Breast epithelium (tissue), 4 donors: ENCODE data around the gene CCT8. TPM values are rescaled to one million over a fixed set of nuclear protein-coding genes. Genes with fewer than 3 reads are reported as not detected.
"Not testable (repeated sequence)": the region's sequence is repeated elsewhere in the genome, so short reads cannot be mapped to it uniquely, and the experiment has no call there.

Source experiments
- DNase-seq, 2 donors: peaks; one replicate each; pipeline ENCODE4 v3.0.0-alpha.2; 2019; ENCODE audit warnings: low spot score in 2 of 2
- H3K27ac ChIP-seq, 2 donors: fragments of 200-600 bp; sonication (generic) in 1 of 2; one replicate each; pipeline ENCODE4 v1.5.1; 2016 to 2019; ENCODE audit warnings: mild to moderate bottlenecking in 1 of 2
- H3K27me3 ChIP-seq, 2 donors: fragments of 200-600 bp; sonication (generic) in 1 of 2; one replicate each; pipeline versions ENCODE4 v1.5.1 to v1.6.0; 2017 to 2019; ENCODE audit warnings: control low read depth in 1 of 2, mild to moderate bottlenecking in 1 of 2
- H3K36me3 ChIP-seq: fragments of 200-600 bp; one replicate; pipeline ENCODE4 v1.5.1; 2019
- H3K4me1 ChIP-seq, 2 donors: fragments of 200-600 bp; sonication (generic); one replicate each; pipeline ENCODE4 v1.5.1; 2016 to 2019; ENCODE audit warnings: control low read depth in 1 of 2
- H3K4me3 ChIP-seq, 3 donors: fragments of 200-600 bp; sonication (generic); 1 replicate in 2 of 3; 2 replicates in 1 of 3; pipeline ENCODE4 v1.5.1; 2016 to 2019; ENCODE audit warnings: mild to moderate bottlenecking in 3 of 3, moderate library complexity in 2 of 3
- H3K9me3 ChIP-seq, 2 donors: fragments of 200-600 bp; sonication (generic) in 1 of 2; one replicate each; pipeline ENCODE4 v1.5.1; 2016 to 2019; ENCODE audit warnings: control low read depth in 1 of 2
- CTCF ChIP-seq, 3 donors: fragments of 450-650 bp; IDR thresholded peaks; one replicate each; pipeline ENCODE4 v1.5.1; 2016 to 2017; ENCODE audit warnings: antibody characterized with exemption in 3 of 3, mild to moderate bottlenecking in 3 of 3, moderate library complexity in 3 of 3
- POLR2A ChIP-seq: fragments of 450-650 bp; IDR thresholded peaks from one replicate; pipeline ENCODE4 v1.6.1; 2016; ENCODE audit warnings: antibody characterized with exemption, mild to moderate bottlenecking, moderate library complexity
- POLR2AphosphoS5 ChIP-seq, 3 donors: sonication (generic); formaldehyde crosslinking; IDR thresholded peaks; one replicate each; pipeline ENCODE4 v1.6.1; 2017; ENCODE audit warnings: antibody characterized with exemption in 3 of 3
- intact Hi-C: fragments of 100-400 bp; cut with DNase I; formaldehyde crosslinking; loops from one replicate; pipeline ENCODE4 v1.15.1; 2023; ENCODE audit warnings: low total_unique reads
- total RNA-seq, 3 donors: library from RNA; depleted of rRNA; stranded (reverse); fragments of >200 nt; gene quantifications; one replicate each; pipeline ENCODE4 v1.1.0, GENCODE V29; 2016

CCT8 gene
- total RNA-seq, 3 donors from 2014 or later, result 104 to 155 (median 121) TPM

GRCh38 chr21:29024474-29025327 is 48.7 kb downstream of the CCT8 start, which contains the start of gene USP16:
Gene USP16 (plus strand): TSS chr21:29024668. CDS start chr21:29027914, 3,246 bp downstream.
- intact Hi-C loops, result no loop called here
- H3K27me3 ChIP-seq, result no peaks in the 10 kb centered on the region
- peaks cover 0 to 9% of the 10 kb centered on the region in 2 donors for H3K4me1 ChIP-seq
- TF ChIP-seq CTCF (IDR thresholded peaks at IDR 0.05), result peak in 1 of 3 donors; percentile 17
- peak; percentile 91 to 98 (median 94) for TF ChIP-seq POLR2AphosphoS5 (IDR thresholded peaks at IDR 0.05)
- peak; percentile 33 for TF ChIP-seq POLR2A
- DNase-seq, result peak; percentile 91 to 95
- H3K9me3 ChIP-seq, result no peaks in the 10 kb centered on the region
- no peaks in the 10 kb centered on the region for H3K36me3 ChIP-seq
- H3K27ac ChIP-seq, result peak within 1 kb of the TSS; percentile 96 to 98
- peak within 1 kb of the TSS; percentile 65 to 82 (median 74) for H3K4me3 ChIP-seq

GRCh38 chr21:29022166-29022565 is 51.3 kb downstream of the CCT8 start:
- no peak overlapping the region for H3K27ac ChIP-seq
- H3K9me3 ChIP-seq, result no peaks in the 10 kb centered on the region
- TF ChIP-seq POLR2AphosphoS5 (IDR thresholded peaks at IDR 0.05) (no peak), POLR2A (no peak), CTCF (IDR thresholded peaks at IDR 0.05) (no peak)
- H3K36me3 ChIP-seq, result no peaks in the 10 kb centered on the region
- intact Hi-C loops, result no loop called here
- no peaks in the 10 kb centered on the region for H3K27me3 ChIP-seq
- no peak for DNase-seq
- H3K4me1 ChIP-seq, result peaks cover 0 to 12% of the 10 kb centered on the region in 2 donors
- no peak overlapping the region for H3K4me3 ChIP-seq

GRCh38 chr21:29018540-29018939 is 54.9 kb downstream of the CCT8 start:
- H3K27me3 ChIP-seq, result no peaks in the 10 kb centered on the region
- TF ChIP-seq POLR2A (no peak), POLR2AphosphoS5 (IDR thresholded peaks at IDR 0.05) (no peak), CTCF (IDR thresholded peaks at IDR 0.05) (no peak)
- H3K9me3 ChIP-seq, result no peaks in the 10 kb centered on the region
- intact Hi-C loops, result no loop called here
- no peak for DNase-seq
- H3K36me3 ChIP-seq, result no peaks in the 10 kb centered on the region
- H3K4me3 ChIP-seq, result peak overlapping the region; percentile 81 to 90 (median 89)
- peaks cover 0 to 3% of the 10 kb centered on the region in 2 donors for H3K4me1 ChIP-seq
- H3K27ac ChIP-seq, result peak overlapping the region; percentile 68 to 77

GRCh38 chr21:29017639-29018237 is 55.7 kb downstream of the CCT8 start:
- Histone ChIP-seq H3K9me3 (no peaks in the 10 kb centered on the region), H3K27ac (no peak overlapping the region), H3K4me3 (peak overlapping the region in 2 of 3 donors; percentile 81 to 90), H3K36me3 (no peaks in the 10 kb centered on the region), H3K4me1 (peaks cover 0 to 3% of the 10 kb centered on the region in 2 donors), H3K27me3 (no peaks in the 10 kb centered on the region)
- intact Hi-C loops, result no loop called here
- DNase-seq, result no peak
- no peak for TF ChIP-seq POLR2A
- no peak for TF ChIP-seq POLR2AphosphoS5 (IDR thresholded peaks at IDR 0.05)
- TF ChIP-seq CTCF (IDR thresholded peaks at IDR 0.05), result no peak

- H3K27me3 ChIP-seq, H3K4me3 ChIP-seq, H3K9me3 ChIP-seq, DNase-seq, H3K27ac ChIP-seq, H3K36me3 ChIP-seq, H3K4me1 ChIP-seq, intact Hi-C loops: not testable (repeated sequence)
These were observed 62.2 kb downstream of the CCT8 start for GRCh38 chr21:29011236-29011635.
